Neural progenitor cell (in vitro differentiated cells): ENCODE data around the gene KAZN. TPM values are rescaled to one million over a fixed set of nuclear protein-coding genes. Genes with fewer than 3 reads are reported as not detected.

ENCODE experiments used
- DNase-seq: peaks from one replicate; pipeline ENCODE4 v3.0.0-alpha.2; 2016; ENCODE audit warnings: low spot score
- H2AFZ ChIP-seq: fragments of 200-600 bp; sonication (generic); replicated peaks from 2 replicates; pipeline ENCODE4 v1.6.1; 2016; ENCODE audit warnings: antibody characterized with exemption
- H3F3A ChIP-seq: fragments of 200-600 bp; sonication (generic); 2 replicates; pipeline ENCODE4 v1.6.1; 2016; ENCODE audit warnings: antibody characterized with exemption, low read depth
- H3K27ac ChIP-seq: fragments of 200-600 bp; sonication (generic); 2 replicates; pipeline ENCODE4 v1.5.1; 2016; ENCODE audit warnings: mild to moderate bottlenecking
- H3K27me3 ChIP-seq: fragments of 200-600 bp; sonication (generic); 2 replicates; pipeline ENCODE4 v1.6.1; 2016; ENCODE audit warnings: mild to moderate bottlenecking, moderate library complexity
- H3K36me3 ChIP-seq: fragments of 200-600 bp; sonication (generic); 2 replicates; pipeline ENCODE4 v1.5.1; 2016
- H3K4me1 ChIP-seq: fragments of 200-600 bp; sonication (generic); 2 replicates; pipeline ENCODE4 v1.6.1; 2016; ENCODE audit warnings: mixed run types
- H3K4me2 ChIP-seq: fragments of 200-600 bp; sonication (generic); 2 replicates; pipeline ENCODE4 v1.6.1; 2016
- H3K4me3 ChIP-seq: fragments of 200-600 bp; sonication (generic); 2 replicates; pipeline ENCODE4 v1.5.1; 2016
- H3K79me2 ChIP-seq: fragments of 200-600 bp; sonication (generic); 2 replicates; pipeline ENCODE4 v1.6.1; 2016; ENCODE audit warnings: low read depth
- H3K9ac ChIP-seq: fragments of 200-600 bp; sonication (generic); 2 replicates; pipeline ENCODE4 v1.6.1; 2016
- H3K9me3 ChIP-seq: fragments of 200-600 bp; sonication (generic); 2 replicates; pipeline ENCODE4 v1.5.1; 2016; ENCODE audit warnings: low read depth
- H4K20me1 ChIP-seq: fragments of 200-600 bp; sonication (generic); 2 replicates; pipeline ENCODE4 v1.6.1; 2016; ENCODE audit warnings: low read depth
- H3K27ac Mint-ChIP-seq: 3 replicates; pipeline ENCODE4 v1.8.0; 2021; ENCODE audit warnings: mixed read lengths
- H3K27me3 Mint-ChIP-seq: 2 replicates; pipeline ENCODE4 v1.8.0; 2022; ENCODE audit warnings: low read depth, mild to moderate bottlenecking, inconsistent platforms, moderate library complexity, mixed read lengths; ENCODE audit not compliant: insufficient read depth
- H3K36me3 Mint-ChIP-seq: 3 replicates; pipeline ENCODE4 v1.8.0; 2021; ENCODE audit warnings: mixed read lengths
- H3K4me1 Mint-ChIP-seq: 3 replicates; pipeline ENCODE4 v1.8.0; 2021; ENCODE audit warnings: mixed read lengths
- H3K4me3 Mint-ChIP-seq: 3 replicates; pipeline ENCODE4 v1.8.0; 2021; ENCODE audit warnings: mild to moderate bottlenecking, moderate library complexity, mixed read lengths
- H3K9me3 Mint-ChIP-seq: 3 replicates; pipeline ENCODE4 v1.8.0; 2020; ENCODE audit warnings: mixed read lengths
- EZH2 ChIP-seq: fragments of 200-600 bp; sonication (generic); IDR thresholded peaks from 2 replicates; pipeline ENCODE4 v1.6.1; 2017; ENCODE audit warnings: antibody characterized with exemption, mild to moderate bottlenecking, moderate library complexity
- EZH2phosphoT487 ChIP-seq: fragments of 200-600 bp; sonication (generic); IDR thresholded peaks from 2 replicates; pipeline ENCODE4 v1.6.1; 2017; ENCODE audit warnings: antibody characterized with exemption
- total RNA-seq: library from RNA; depleted of rRNA; stranded (reverse); fragments of >200 nt; gene quantifications from 2 replicates; pipeline ENCODE4 v1.2.3, GENCODE V29; 2015; ENCODE audit warnings: low replicate concordance
- TF ChIP-seq, protein P1 (sequence below): fragments of 200-600 bp; sonication (generic); IDR thresholded peaks from 2 replicates; pipeline ENCODE4 v1.5.1; 2017; ENCODE audit warnings: antibody characterized with exemption, mild to moderate bottlenecking

KAZN gene
- total RNA-seq, 1 donor from 2014 or later = 6.1 TPM

- Histone ChIP-seq H3K27ac (no peak overlapping the region), H4K20me1 (peaks cover 7% of the 10 kb centered on the region), H3K9me3 (peaks cover 5% of the 10 kb centered on the region), H3K79me2 (peaks cover 6% of the 10 kb centered on the region), H3F3A (no peaks in the 10 kb centered on the region), H3K4me2 (no peak overlapping the region), H3K36me3 (no peaks in the 10 kb centered on the region), H3K27me3 (no peaks in the 10 kb centered on the region), H3K4me3 (no peak overlapping the region), H2AFZ (no peak overlapping the region), H3K9ac (no peak overlapping the region), H3K4me1 (peaks cover 25% of the 10 kb centered on the region)
- Mint-ChIP-seq H3K27ac (no peak overlapping the region), H3K9me3 (peaks cover 26% of the 10 kb centered on the region), H3K4me3 (no peak overlapping the region), H3K4me1 (peaks cover 22% of the 10 kb centered on the region), H3K27me3 (no peaks in the 10 kb centered on the region), H3K36me3 (peaks cover 28% of the 10 kb centered on the region)
- TF ChIP-seq EZH2 (no peak), EZH2phosphoT487 (no peak)
- TF ChIP-seq, protein P1, sequence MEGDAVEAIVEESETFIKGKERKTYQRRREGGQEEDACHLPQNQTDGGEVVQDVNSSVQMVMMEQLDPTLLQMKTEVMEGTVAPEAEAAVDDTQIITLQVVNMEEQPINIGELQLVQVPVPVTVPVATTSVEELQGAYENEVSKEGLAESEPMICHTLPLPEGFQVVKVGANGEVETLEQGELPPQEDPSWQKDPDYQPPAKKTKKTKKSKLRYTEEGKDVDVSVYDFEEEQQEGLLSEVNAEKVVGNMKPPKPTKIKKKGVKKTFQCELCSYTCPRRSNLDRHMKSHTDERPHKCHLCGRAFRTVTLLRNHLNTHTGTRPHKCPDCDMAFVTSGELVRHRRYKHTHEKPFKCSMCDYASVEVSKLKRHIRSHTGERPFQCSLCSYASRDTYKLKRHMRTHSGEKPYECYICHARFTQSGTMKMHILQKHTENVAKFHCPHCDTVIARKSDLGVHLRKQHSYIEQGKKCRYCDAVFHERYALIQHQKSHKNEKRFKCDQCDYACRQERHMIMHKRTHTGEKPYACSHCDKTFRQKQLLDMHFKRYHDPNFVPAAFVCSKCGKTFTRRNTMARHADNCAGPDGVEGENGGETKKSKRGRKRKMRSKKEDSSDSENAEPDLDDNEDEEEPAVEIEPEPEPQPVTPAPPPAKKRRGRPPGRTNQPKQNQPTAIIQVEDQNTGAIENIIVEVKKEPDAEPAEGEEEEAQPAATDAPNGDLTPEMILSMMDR = no peak
- DNase-seq = no peak
Observed at GRCh38 chr1:14676400-14676799, 77.9 kb downstream of the KAZN start.

- Mint-ChIP-seq H3K4me1 (peaks cover 12% of the 10 kb centered on the region), H3K36me3 (peaks cover 28% of the 10 kb centered on the region), H3K27ac (no peak overlapping the region), H3K9me3 (peaks cover 29% of the 10 kb centered on the region), H3K4me3 (no peak overlapping the region), H3K27me3 (no peaks in the 10 kb centered on the region)
- TF ChIP-seq EZH2phosphoT487 (no peak), EZH2 (no peak)
- TF ChIP-seq, protein P1 = no peak
- Histone ChIP-seq H4K20me1 (peaks cover under 1% of the 10 kb centered on the region), H3K79me2 (peaks cover 6% of the 10 kb centered on the region), H3K4me3 (no peak overlapping the region), H3K9ac (no peak overlapping the region), H3K4me2 (no peak overlapping the region), H2AFZ (no peak overlapping the region), H3K9me3 (peaks cover 5% of the 10 kb centered on the region), H3K27ac (no peak overlapping the region), H3K4me1 (peaks cover 15% of the 10 kb centered on the region), H3F3A (no peaks in the 10 kb centered on the region), H3K36me3 (no peaks in the 10 kb centered on the region), H3K27me3 (no peaks in the 10 kb centered on the region)
- no peak for DNase-seq
Observed at GRCh38 chr1:14677292-14677971, 78.9 kb downstream of the KAZN start.

GRCh38 chr1:14678011-14678638 is 79.6 kb downstream of the KAZN start:
- peaks cover 22% of the 10 kb centered on the region for H3K4me1 ChIP-seq
- Mint-ChIP-seq H3K4me1 (peaks cover 12% of the 10 kb centered on the region), H3K9me3 (peaks cover 29% of the 10 kb centered on the region), H3K27me3 (no peaks in the 10 kb centered on the region), H3K4me3 (no peak overlapping the region), H3K27ac (peak overlapping the region; percentile 11), H3K36me3 (peaks cover 28% of the 10 kb centered on the region)
- H3F3A ChIP-seq = peaks cover 3% of the 10 kb centered on the region
- no peak for TF ChIP-seq EZH2phosphoT487
- TF ChIP-seq, protein P1 = no peak
- no peak for TF ChIP-seq EZH2
- H3K9ac ChIP-seq = no peak overlapping the region
- peaks cover 5% of the 10 kb centered on the region for H3K9me3 ChIP-seq
- H3K36me3 ChIP-seq = no peaks in the 10 kb centered on the region
- H3K27ac ChIP-seq = no peak overlapping the region
- peaks cover 6% of the 10 kb centered on the region for H3K79me2 ChIP-seq
- DNase-seq = no peak
- no peak overlapping the region for H3K4me2 ChIP-seq
- no peak overlapping the region for H3K4me3 ChIP-seq
- H2AFZ ChIP-seq = no peak overlapping the region
- no peaks in the 10 kb centered on the region for H3K27me3 ChIP-seq
- H4K20me1 ChIP-seq = no peaks in the 10 kb centered on the region
